Activated CD4-positive, alpha-beta memory T cell treated with anti-CD3 and anti-CD28 coated beads for 36 hours (primary cell): ENCODE data around the gene TAF6. TPM values are rescaled to one million over a fixed set of nuclear protein-coding genes. Genes with fewer than 3 reads are reported as not detected.
A peak's percentile ranks its signal among the peaks of the same experiment; 100 is the strongest.

Source experiments
- CTCF ChIA-PET: fragments of 350-600 bp; sonication (Branson Sonifier 250); formaldehyde crosslinking; loops from one replicate; lab custom pipeline; 2021; ENCODE audit warnings: antibody characterized with exemption, inconsistent platforms; lab: Charles Lee
- POLR2A ChIA-PET: fragments of 350-600 bp; sonication (Branson Sonifier 250); formaldehyde crosslinking; loops from one replicate; lab custom pipeline; 2021; ENCODE audit warnings: antibody characterized with exemption; lab: Charles Lee
- DNase-seq: peaks from one replicate; pipeline ENCODE4 v3.0.0-alpha.2; 2020
- H3K27ac Mint-ChIP-seq: one replicate; pipeline ENCODE4 v1.8.0; 2021; ENCODE audit warnings: mixed read lengths
- H3K27me3 Mint-ChIP-seq: one replicate; pipeline ENCODE4 v1.8.0; 2021; ENCODE audit warnings: mixed read lengths
- H3K36me3 Mint-ChIP-seq: one replicate; pipeline ENCODE4 v1.8.0; 2021; ENCODE audit warnings: mixed read lengths
- H3K4me1 Mint-ChIP-seq: one replicate; pipeline ENCODE4 v1.8.0; 2021; ENCODE audit warnings: low read depth, mixed read lengths
- H3K4me3 Mint-ChIP-seq: one replicate; pipeline ENCODE4 v1.8.0; 2021; ENCODE audit warnings: mild to moderate bottlenecking, mixed read lengths
- H3K9me3 Mint-ChIP-seq: one replicate; pipeline ENCODE4 v1.8.0; 2021; ENCODE audit warnings: mixed read lengths
- intact Hi-C: fragments of 100-400 bp; cut with micrococcal nuclease; formaldehyde crosslinking; loops from one replicate; pipeline ENCODE4 v1.15.1; 2023
- total RNA-seq, 2 experiments: library from RNA; stranded (reverse); gene quantifications; one replicate each; pipeline ENCODE4 v1.2.3, GENCODE V29; 2021

TAF6 gene
- total RNA-seq, 2 experiments from 2014 or later, result 54.3 to 63.7 TPM

DNA sequence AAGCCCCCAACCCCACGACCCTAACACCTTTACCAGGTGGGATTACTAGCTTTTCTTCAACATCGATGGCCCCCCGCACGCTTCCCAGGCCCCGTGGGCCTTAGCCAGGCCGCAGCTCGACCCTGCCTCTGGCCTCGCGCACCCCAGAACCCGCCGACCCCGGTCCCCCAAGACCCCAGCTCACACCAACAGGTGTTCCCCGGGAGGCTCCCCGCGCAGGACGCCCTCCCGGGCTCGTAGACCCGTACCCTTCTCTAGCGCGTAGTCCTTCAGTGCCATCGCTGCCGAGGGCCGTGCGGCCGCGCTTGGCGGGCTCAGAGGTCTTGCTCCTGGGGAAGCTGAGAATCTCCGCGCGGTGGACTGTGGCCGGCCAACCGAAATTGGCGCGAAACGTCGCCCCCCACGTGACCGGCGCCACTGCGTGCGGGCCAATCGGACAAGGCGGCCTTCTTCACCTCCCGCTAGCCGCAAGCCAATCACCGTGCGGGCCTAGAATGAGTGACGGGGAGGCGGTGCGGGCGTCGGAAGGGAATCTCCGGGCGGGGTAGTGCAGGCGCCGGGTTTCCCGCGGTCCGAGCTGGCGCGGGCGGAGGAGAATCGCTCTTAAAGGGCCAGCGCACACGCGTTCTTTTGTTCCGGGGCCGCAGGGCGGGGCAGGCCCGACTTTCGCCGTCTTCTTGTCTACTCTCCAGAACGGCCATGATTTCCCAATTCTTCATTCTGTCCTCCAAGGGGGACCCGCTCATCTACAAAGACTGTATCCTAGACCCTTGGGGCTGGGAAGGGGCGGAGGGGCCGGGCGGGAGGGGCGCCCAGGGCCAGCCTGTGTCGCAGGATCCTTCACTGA lies 17.9 kb downstream of the TAF6 start, which contains the start of the genes AP4M1 and MCM7:
Gene AP4M1 (plus strand): TSS at position 628 of the 847 bp plus-strand sequence. CDS start 72 bp downstream, at position 700.
Gene MCM7 (minus strand): TSS at position 382 of the 847 bp plus-strand sequence. CDS start 103 bp downstream, at position 279.
- DNase-seq, result peak; percentile 99
- Mint-ChIP-seq H3K4me1 (peaks cover 40% of the 10 kb centered on the region), H3K4me3 (peak within 1 kb of the TSS; percentile 90), H3K36me3 (peaks cover 46% of the 10 kb centered on the region), H3K9me3 (no peaks in the 10 kb centered on the region), H3K27ac (peak within 1 kb of the TSS; percentile 95), H3K27me3 (no peaks in the 10 kb centered on the region)
- intact Hi-C loops, result loop anchor here (1.0 kb wide), 3 partner anchors 18 to 26 kb away; partner anchors contain the start of genes CNPY4, TAF6 and ZNF3
- ChIA-PET CTCF (interaction anchor here (1.4 to 3.1 kb wide), 5 partner anchors 11 to 31 kb away, joined by 4 to 21 read pairs (median 8); partner anchors contain the start of gene COPS6), POLR2A (interaction anchor here (0.6 to 3.5 kb wide), 21 partner anchors 9 to 543 kb away, joined by 3 to 44 read pairs (median 5); partner anchors contain the start of genes COPS6, LAMTOR4, MBLAC1 and MEPCE)

DNA sequence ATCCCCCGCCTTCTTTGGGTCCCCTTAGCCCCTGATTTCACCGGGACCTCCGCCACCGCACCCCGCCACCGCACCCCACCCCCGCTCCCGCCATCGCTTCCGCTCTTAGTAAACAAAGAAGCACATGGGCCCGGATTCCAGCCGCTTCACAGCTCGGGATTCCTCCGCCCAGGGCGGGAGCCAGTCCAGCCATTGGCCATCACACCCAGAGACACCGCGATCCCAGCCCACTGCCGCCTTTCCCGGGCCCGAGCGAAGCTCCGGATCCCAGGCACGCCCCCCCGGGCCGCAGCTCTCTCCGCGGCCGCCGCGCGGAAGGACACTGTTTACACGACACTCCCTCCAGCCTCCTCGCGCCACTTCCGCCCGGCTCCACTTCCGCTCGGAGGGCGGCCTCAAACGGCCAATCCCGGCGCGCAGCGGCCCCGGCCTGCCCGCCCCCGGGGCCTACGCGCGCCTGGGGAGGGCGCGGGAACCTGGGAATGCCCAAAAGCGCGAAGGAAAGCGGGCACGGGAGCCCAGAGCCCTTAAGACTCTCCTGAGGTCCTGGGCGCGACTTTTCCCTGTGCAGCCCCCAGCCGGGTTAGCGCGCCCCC lies 18.6 kb downstream of the TAF6 start:
- no peaks in the 10 kb centered on the region for H3K27me3 Mint-ChIP-seq
- H3K27ac Mint-ChIP-seq, result peak overlapping the region; percentile 95
- H3K4me3 Mint-ChIP-seq, result peak overlapping the region; percentile 90
- peaks cover 54% of the 10 kb centered on the region for H3K36me3 Mint-ChIP-seq
- CTCF ChIA-PET, result interaction anchor here (0.9 to 3.1 kb wide), 6 partner anchors 11 to 31 kb away, joined by 3 to 21 read pairs (median 6); partner anchors contain the start of gene COPS6
- intact Hi-C loops, result loop anchor here (1.0 kb wide), 4 partner anchors 11 to 27 kb away; partner anchors contain the start of genes CNPY4, TAF6 and ZNF3
- POLR2A ChIA-PET, result interaction anchor here (0.9 to 3.5 kb wide), 13 partner anchors 8 to 328 kb away, joined by 3 to 44 read pairs (median 7); partner anchors contain the start of genes COPS6, LAMTOR4, MBLAC1 and MEPCE
- peaks cover 44% of the 10 kb centered on the region for H3K4me1 Mint-ChIP-seq
- peak; percentile 91 for DNase-seq
- H3K9me3 Mint-ChIP-seq, result no peaks in the 10 kb centered on the region

- peaks cover 50% of the 10 kb centered on the region for H3K4me1 Mint-ChIP-seq
- no peaks in the 10 kb centered on the region for H3K27me3 Mint-ChIP-seq
- intact Hi-C loops, result no loop called here
- peaks cover 59% of the 10 kb centered on the region for H3K36me3 Mint-ChIP-seq
- no peak for DNase-seq
- H3K27ac Mint-ChIP-seq, result peak overlapping the region; percentile 95
- ChIA-PET CTCF (interaction anchor here (3.1 kb wide), 1 partner anchor 10 kb away, joined by 11 read pairs; the partner anchor contains the start of gene COPS6), POLR2A (interaction anchor here (1.1 to 3.5 kb wide), 2 partner anchors 10 to 13 kb away, joined by 3 to 44 read pairs; partner anchors contain the start of gene COPS6)
- no peaks in the 10 kb centered on the region for H3K9me3 Mint-ChIP-seq
- peak overlapping the region; percentile 90 for H3K4me3 Mint-ChIP-seq
These were observed 19.7 kb downstream of the TAF6 start for GRCh38 chr7:100099452-100099851.

DNA sequence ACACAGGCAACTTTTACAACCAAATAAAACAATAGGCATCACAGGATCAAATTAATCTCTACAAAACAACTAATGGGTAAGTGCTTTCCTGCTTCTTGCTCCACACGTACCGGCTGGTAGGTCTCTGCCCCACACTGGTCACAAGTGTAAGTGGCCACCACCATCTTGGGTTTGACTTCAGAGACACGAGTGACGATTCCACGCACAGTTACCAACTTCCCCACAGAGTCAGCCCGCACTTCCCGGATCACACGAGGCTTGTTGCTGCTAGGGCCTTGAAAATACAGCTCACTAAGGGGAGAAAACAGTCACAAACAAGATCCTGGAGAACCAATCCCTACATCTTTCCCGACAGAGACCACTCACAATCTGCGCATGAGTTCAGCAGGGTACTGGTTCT lies 20.2 kb downstream of the TAF6 start:
- peak overlapping the region; percentile 59 for H3K4me3 Mint-ChIP-seq
- peaks cover 50% of the 10 kb centered on the region for H3K4me1 Mint-ChIP-seq
- intact Hi-C loops, result no loop called here

DNA sequence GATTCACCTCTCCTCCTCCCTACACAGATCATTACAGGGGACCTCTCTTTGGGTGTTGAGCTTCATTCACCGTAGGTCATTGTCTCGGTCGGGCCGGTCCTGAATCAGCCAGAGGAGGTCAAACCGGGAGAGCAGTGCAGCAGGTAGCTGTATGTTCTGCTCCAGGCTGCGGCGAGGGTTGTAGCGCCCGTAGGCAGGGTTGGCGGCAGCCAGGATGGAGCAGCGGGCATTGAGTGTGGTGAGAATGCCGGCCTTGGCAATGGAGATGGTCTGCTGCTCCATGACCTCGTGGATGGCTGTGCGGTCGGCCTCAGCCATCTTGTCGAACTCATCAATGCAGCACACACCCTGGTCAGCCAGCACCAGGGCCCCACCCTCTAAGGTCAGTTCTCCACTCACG lies 23.5 kb downstream of the TAF6 start:
- no peak overlapping the region for H3K27ac Mint-ChIP-seq
- peaks cover 56% of the 10 kb centered on the region for H3K4me1 Mint-ChIP-seq
- H3K36me3 Mint-ChIP-seq, result peaks cover 85% of the 10 kb centered on the region
- H3K9me3 Mint-ChIP-seq, result no peaks in the 10 kb centered on the region
- no peak overlapping the region for H3K4me3 Mint-ChIP-seq
- DNase-seq, result no peak
- ChIA-PET POLR2A (no interaction called here), CTCF (interaction anchor here (0.6 to 0.8 kb wide), 2 partner anchors 13 to 21 kb away, joined by 3 read pairs; no protein-coding TSS in a partner anchor)
- H3K27me3 Mint-ChIP-seq, result no peaks in the 10 kb centered on the region
- intact Hi-C loops, result no loop called here

More for the DNA sequence above, 20.2 kb downstream of the TAF6 start:
- no peak for DNase-seq
- ChIA-PET CTCF (no interaction called here), POLR2A (interaction anchor here (0.6 to 1.1 kb wide), 2 partner anchors 8 to 13 kb away, joined by 3 read pairs; no protein-coding TSS in a partner anchor)
- Mint-ChIP-seq H3K9me3 (no peaks in the 10 kb centered on the region), H3K27me3 (no peaks in the 10 kb centered on the region), H3K36me3 (peaks cover 62% of the 10 kb centered on the region), H3K27ac (peak overlapping the region; percentile 95)

- peaks cover 83% of the 10 kb centered on the region for H3K36me3 Mint-ChIP-seq
- ChIA-PET CTCF (interaction anchor here (0.6 to 0.8 kb wide), 2 partner anchors 13 to 20 kb away, joined by 3 read pairs; no protein-coding TSS in a partner anchor), POLR2A (no interaction called here)
- DNase-seq, result no peak
- no peak overlapping the region for H3K27ac Mint-ChIP-seq
- intact Hi-C loops, result no loop called here
- peaks cover 60% of the 10 kb centered on the region for H3K4me1 Mint-ChIP-seq
- no peak overlapping the region for H3K4me3 Mint-ChIP-seq
- H3K9me3 Mint-ChIP-seq, result no peaks in the 10 kb centered on the region
- H3K27me3 Mint-ChIP-seq, result no peaks in the 10 kb centered on the region
These were observed 23.9 kb downstream of the TAF6 start for GRCh38 chr7:100095289-100095688.

GRCh38 chr7:100093925-100094486 lies 25.2 kb downstream of the TAF6 start:
- intact Hi-C loops, result no loop called here
- CTCF ChIA-PET, result no interaction called here
- H3K4me1 Mint-ChIP-seq, result peaks cover 59% of the 10 kb centered on the region
- H3K27me3 Mint-ChIP-seq, result no peaks in the 10 kb centered on the region
- POLR2A ChIA-PET, result no interaction called here
- H3K9me3 Mint-ChIP-seq, result no peaks in the 10 kb centered on the region
- no peak overlapping the region for H3K4me3 Mint-ChIP-seq
- no peak overlapping the region for H3K27ac Mint-ChIP-seq
- DNase-seq, result no peak
- peaks cover 71% of the 10 kb centered on the region for H3K36me3 Mint-ChIP-seq

- Mint-ChIP-seq H3K9me3 (no peaks in the 10 kb centered on the region), H3K4me1 (peaks cover 55% of the 10 kb centered on the region), H3K36me3 (peaks cover 67% of the 10 kb centered on the region), H3K27me3 (no peaks in the 10 kb centered on the region), H3K4me3 (no peak overlapping the region), H3K27ac (no peak overlapping the region)
- intact Hi-C loops, result no loop called here
- ChIA-PET CTCF (no interaction called here), POLR2A (no interaction called here)
- no peak for DNase-seq
These were observed 25.7 kb downstream of the TAF6 start for GRCh38 chr7:100093498-100093897.

DNA sequence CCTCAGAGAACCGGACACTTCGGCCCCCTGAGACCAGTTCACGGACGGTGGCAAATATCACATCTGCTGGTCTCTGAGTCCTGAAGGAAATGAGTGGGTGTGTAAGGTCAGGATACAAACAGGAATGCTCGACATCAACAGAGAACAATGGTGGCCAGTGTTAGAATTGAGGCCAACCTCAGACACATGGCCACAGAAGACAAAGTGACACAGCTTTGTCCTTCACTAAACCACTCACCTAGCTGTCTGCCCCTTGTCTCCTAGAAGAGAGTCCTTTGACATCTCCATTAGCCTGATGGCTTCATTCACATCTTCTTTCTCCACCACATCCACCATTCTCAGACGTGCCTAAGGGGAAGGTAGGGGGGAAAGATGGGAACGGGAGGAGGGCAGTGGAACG lies 26.1 kb downstream of the TAF6 start:
- ChIA-PET POLR2A (no interaction called here), CTCF (no interaction called here)
- no peak for DNase-seq
- peaks cover 63% of the 10 kb centered on the region for H3K36me3 Mint-ChIP-seq
- intact Hi-C loops, result no loop called here
- no peak overlapping the region for H3K4me3 Mint-ChIP-seq
- peaks cover 53% of the 10 kb centered on the region for H3K4me1 Mint-ChIP-seq
- H3K9me3 Mint-ChIP-seq, result no peaks in the 10 kb centered on the region
- H3K27me3 Mint-ChIP-seq, result no peaks in the 10 kb centered on the region
- H3K27ac Mint-ChIP-seq, result no peak overlapping the region

- DNase-seq, result peak; percentile 27
- Mint-ChIP-seq H3K27ac (peak overlapping the region; percentile 72), H3K9me3 (no peaks in the 10 kb centered on the region), H3K36me3 (peaks cover 52% of the 10 kb centered on the region), H3K4me1 (peaks cover 51% of the 10 kb centered on the region), H3K4me3 (no peak overlapping the region), H3K27me3 (no peaks in the 10 kb centered on the region)
- POLR2A ChIA-PET, result interaction anchor here (0.6 to 4.3 kb wide), 2 partner anchors 9 kb away, joined by 5 to 44 read pairs; partner anchors contain the start of genes AP4M1 and MCM7
- intact Hi-C loops, result no loop called here
- CTCF ChIA-PET, result interaction anchor here (1.5 kb wide), 1 partner anchor 614 kb away, joined by 5 read pairs; the partner anchor contains the start of gene POP7
These were observed 27.6 kb downstream of the TAF6 start for GRCh38 chr7:100091411-100092181.
